ENCODE measurements around the gene ERICH3. TPM values are rescaled to one million over a fixed set of nuclear protein-coding genes. Genes with fewer than 3 reads are reported as not detected.

Gene ERICH3
- polyA plus RNA-seq, 2 of the 4 experiments (the other 2 are of a cell fraction), result not detected

- FAIRE-seq, result no peak
- no peak for DNase-seq (ENCODE audit: low read depth in 1 of 2, low spot score in 1 of 2)
- Histone ChIP-seq H3K4me2 (no peak overlapping the region), H3K4me1 (no peaks in the 10 kb centered on the region), H3K9me3 (no peaks in the 10 kb centered on the region), H3K27ac (no peak overlapping the region), H3K4me3 (no peak overlapping the region)
- no peak for ATAC-seq
- 25% methylated on average over 5 of the region's 5 CpGs for WGBS (ENCODE audit: missing lambda C conversion rate)
- ChIA-PET CTCF (interaction anchor here (1.1 kb wide), 1 partner anchor 50 kb away, joined by 3 read pairs; no protein-coding TSS in a partner anchor), POLR2A (no interaction called here)
- TF ChIP-seq ZC3H11A (IDR thresholded peaks at IDR 0.05), result no peak
- TF ChIP-seq HDAC2 (IDR thresholded peaks at IDR 0.05), result no peak
- no peak for TF ChIP-seq GATA3 (IDR thresholded peaks at IDR 0.05; ENCODE audit: borderline replicate concordance)
- TF ChIP-seq RARB (CRISPR knock-in tag; IDR thresholded peaks at IDR 0.05), result no peak
- TF ChIP-seq EHMT2 (IDR thresholded peaks at IDR 0.05; ENCODE audit: low read depth), result no peak
- TF ChIP-seq HES2 (IDR thresholded peaks at IDR 0.05), result no peak
- TF ChIP-seq, protein P1, sequence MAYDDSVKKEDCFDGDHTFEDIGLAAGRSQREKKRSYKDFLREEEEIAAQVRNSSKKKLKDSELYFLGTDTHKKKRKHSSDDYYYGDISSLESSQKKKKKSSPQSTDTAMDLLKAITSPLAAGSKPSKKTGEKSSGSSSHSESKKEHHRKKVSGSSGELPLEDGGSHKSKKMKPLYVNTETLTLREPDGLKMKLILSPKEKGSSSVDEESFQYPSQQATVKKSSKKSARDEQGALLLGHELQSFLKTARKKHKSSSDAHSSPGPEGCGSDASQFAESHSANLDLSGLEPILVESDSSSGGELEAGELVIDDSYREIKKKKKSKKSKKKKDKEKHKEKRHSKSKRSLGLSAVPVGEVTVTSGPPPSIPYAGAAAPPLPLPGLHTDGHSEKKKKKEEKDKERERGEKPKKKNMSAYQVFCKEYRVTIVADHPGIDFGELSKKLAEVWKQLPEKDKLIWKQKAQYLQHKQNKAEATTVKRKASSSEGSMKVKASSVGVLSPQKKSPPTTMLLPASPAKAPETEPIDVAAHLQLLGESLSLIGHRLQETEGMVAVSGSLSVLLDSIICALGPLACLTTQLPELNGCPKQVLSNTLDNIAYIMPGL (CRISPR knock-in tag; IDR thresholded peaks at IDR 0.05; ENCODE audit: borderline replicate concordance), result no peak
- TF ChIP-seq USF2 (IDR thresholded peaks at IDR 0.05), result no peak
- TF ChIP-seq EHF (CRISPR knock-in tag; IDR thresholded peaks at IDR 0.05), result no peak
- no peak for TF ChIP-seq BHLHE40 (IDR thresholded peaks at IDR 0.05; ENCODE audit: low read depth, low read length)
- no peak for TF ChIP-seq MYC (IDR thresholded peaks at IDR 0.05; ENCODE audit: borderline replicate concordance, low read length)
- TF ChIP-seq REST (IDR thresholded peaks at IDR 0.05), result no peak
- TF ChIP-seq ESRRA (IDR thresholded peaks at IDR 0.05; ENCODE audit: borderline replicate concordance, low read length), result no peak
- TF ChIP-seq FOXS1 (CRISPR knock-in tag; IDR thresholded peaks at IDR 0.05), result no peak
- no peak for TF ChIP-seq NPAS2 (CRISPR knock-in tag; IDR thresholded peaks at IDR 0.05; ENCODE audit: borderline replicate concordance)
- TF ChIP-seq MAZ (IDR thresholded peaks at IDR 0.05; ENCODE audit: borderline replicate concordance, low read depth, low read length), result no peak
- no peak for TF ChIP-seq ZFP36 (IDR thresholded peaks at IDR 0.05; ENCODE audit: borderline replicate concordance, partially characterized antibody)
- no peak for TF ChIP-seq PBX3 (IDR thresholded peaks at IDR 0.05)
Measured at GRCh38 chr1:74592580-74593355, 80.8 kb downstream of the ERICH3 start.

DNA sequence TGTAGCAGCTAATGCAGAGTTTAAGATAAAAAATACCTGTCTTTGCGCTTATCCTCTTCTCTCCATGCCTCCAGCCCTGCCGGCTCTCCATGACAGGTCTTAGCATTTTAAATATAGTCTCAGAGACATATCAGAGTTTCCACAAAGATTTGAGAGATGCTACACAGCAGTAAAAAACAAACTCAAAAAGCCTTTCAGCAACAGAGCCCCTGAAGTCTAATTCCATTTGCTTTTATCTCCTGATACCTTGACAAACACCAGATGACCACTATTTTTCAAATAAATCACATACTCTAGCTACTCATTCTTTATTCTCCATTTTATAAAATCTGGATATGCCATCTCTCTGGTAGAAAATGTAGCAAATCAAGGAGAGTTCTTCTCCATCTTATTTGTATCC, 81.6 kb downstream of the ERICH3 start:
- ChIA-PET POLR2A (no interaction called here), CTCF (interaction anchor here (1.1 kb wide), 1 partner anchor 49 kb away, joined by 3 read pairs; no protein-coding TSS in a partner anchor)
- no peak for ATAC-seq
- FAIRE-seq, result no peak
- no peaks in the 10 kb centered on the region for H3K9me3 ChIP-seq
- 83% methylated on average over 2 of the region's 2 CpGs for WGBS (ENCODE audit: missing lambda C conversion rate)
- TF ChIP-seq RFX5 (IDR thresholded peaks at IDR 0.05) (no peak), NPAS2 (CRISPR knock-in tag; IDR thresholded peaks at IDR 0.05; ENCODE audit: borderline replicate concordance) (no peak), ZNF302 (CRISPR knock-in tag; IDR thresholded peaks at IDR 0.05) (no peak), RCOR1 (IDR thresholded peaks at IDR 0.05; ENCODE audit: low read depth, low read length) (no peak), ZFP36 (IDR thresholded peaks at IDR 0.05; ENCODE audit: borderline replicate concordance, partially characterized antibody) (no peak), JUN (IDR thresholded peaks at IDR 0.05) (no peak), RARB (CRISPR knock-in tag; IDR thresholded peaks at IDR 0.05) (no peak), CHD2 (IDR thresholded peaks at IDR 0.05; ENCODE audit: low read length, partially characterized antibody) (no peak), NFE2L2 (conservative IDR thresholded peaks at IDR 0.05; ENCODE audit: low read length) (no peak), MAFK (IDR thresholded peaks at IDR 0.05; ENCODE audit: partially characterized antibody) (no peak), CEBPB (IDR thresholded peaks at IDR 0.05) (no peak)
- H3K4me2 ChIP-seq, result no peak overlapping the region
- DNase-seq (ENCODE audit: low read depth in 1 of 2, low spot score in 1 of 2), result no peak
- H3K4me1 ChIP-seq, result no peaks in the 10 kb centered on the region
- H3K27ac ChIP-seq, result no peak overlapping the region
- no peak overlapping the region for H3K4me3 ChIP-seq

Measured in A549 (cell line).